Measurements from ENCODE around the gene ZFAND3.

The ZFAND3 gene

GRCh38 chr6:37827603-37828265 is 8.2 kb downstream of the ZFAND3 start:
- DNase-seq (ENCODE audit: low read depth) = no peak

- DNase-seq (ENCODE audit: low read depth) = no peak
Measured at GRCh38 chr6:37830225-37830624, 10.7 kb downstream of the ZFAND3 start.

- DNase-seq (ENCODE audit: low read depth) = no peak
Measured at GRCh38 chr6:37831457-37831856, 11.9 kb downstream of the ZFAND3 start.

GRCh38 chr6:37835923-37836322 is 16.4 kb downstream of the ZFAND3 start:
- no peak for DNase-seq (ENCODE audit: low read depth)

- no peak for DNase-seq (ENCODE audit: low read depth)
Measured at GRCh38 chr6:37838219-37838921, 18.8 kb downstream of the ZFAND3 start.

- DNase-seq (ENCODE audit: low read depth) = no peak
Measured at GRCh38 chr6:37840143-37840939, 20.8 kb downstream of the ZFAND3 start.

- no peak for DNase-seq (ENCODE audit: low read depth)
Measured at GRCh38 chr6:37840940-37841300, 21.4 kb downstream of the ZFAND3 start.

- no peak for DNase-seq (ENCODE audit: low read depth)
Measured at GRCh38 chr6:37845026-37845911, 25.7 kb downstream of the ZFAND3 start.

- DNase-seq (ENCODE audit: low read depth) = no peak
Measured at GRCh38 chr6:37845930-37846329, 26.4 kb downstream of the ZFAND3 start.

- DNase-seq (ENCODE audit: low read depth) = no peak
Measured at GRCh38 chr6:37847704-37848103, 28.2 kb downstream of the ZFAND3 start.

GRCh38 chr6:37848371-37848770 is 28.8 kb downstream of the ZFAND3 start:
- DNase-seq (ENCODE audit: low read depth) = no peak

- DNase-seq (ENCODE audit: low read depth) = no peak
Measured at GRCh38 chr6:37850260-37850659, 30.7 kb downstream of the ZFAND3 start.

GRCh38 chr6:37850728-37851285 is 31.3 kb downstream of the ZFAND3 start:
- DNase-seq (ENCODE audit: low read depth) = no peak

- DNase-seq (ENCODE audit: low read depth) = no peak
Measured at GRCh38 chr6:37851997-37852524, 32.5 kb downstream of the ZFAND3 start.

- no peak for DNase-seq (ENCODE audit: low read depth)
Measured at GRCh38 chr6:37856285-37856684, 36.8 kb downstream of the ZFAND3 start.

- no peak for DNase-seq (ENCODE audit: low read depth)
Measured at GRCh38 chr6:37858363-37858762, 38.8 kb downstream of the ZFAND3 start.

- DNase-seq (ENCODE audit: low read depth) = no peak
Measured at GRCh38 chr6:37860226-37860839, 40.8 kb downstream of the ZFAND3 start.

- no peak for DNase-seq (ENCODE audit: low read depth)
Measured at GRCh38 chr6:37861452-37861851, 41.9 kb downstream of the ZFAND3 start.

GRCh38 chr6:37862430-37862829 is 42.9 kb downstream of the ZFAND3 start:
- no peak for DNase-seq (ENCODE audit: low read depth)

- no peak for DNase-seq (ENCODE audit: low read depth)
Measured at GRCh38 chr6:37862992-37863391, 43.5 kb downstream of the ZFAND3 start.

- no peak for DNase-seq (ENCODE audit: low read depth)
Measured at GRCh38 chr6:37864250-37864649, 44.7 kb downstream of the ZFAND3 start.
